DOHH2 (cell line): ENCODE data around the gene ACAN.

Experiments
- EZH2phosphoT487 ChIP-seq: fragments of 200-600 bp; sonication (generic); IDR thresholded peaks from 2 replicates; pipeline ENCODE4 v1.6.1; 2017; ENCODE audit warnings: borderline replicate concordance, mild to moderate bottlenecking, antibody characterized with exemption, low read length, moderate library complexity, mixed read lengths
- TF ChIP-seq, protein P1 (sequence below): fragments of 200-600 bp; sonication (generic); IDR thresholded peaks from one replicate; pipeline ENCODE4 v1.5.1; 2014; ENCODE audit warnings: antibody characterized with exemption, mild to moderate bottlenecking, low read depth, low read length; ENCODE audit not compliant: poor library complexity, severe bottlenecking

DNA sequence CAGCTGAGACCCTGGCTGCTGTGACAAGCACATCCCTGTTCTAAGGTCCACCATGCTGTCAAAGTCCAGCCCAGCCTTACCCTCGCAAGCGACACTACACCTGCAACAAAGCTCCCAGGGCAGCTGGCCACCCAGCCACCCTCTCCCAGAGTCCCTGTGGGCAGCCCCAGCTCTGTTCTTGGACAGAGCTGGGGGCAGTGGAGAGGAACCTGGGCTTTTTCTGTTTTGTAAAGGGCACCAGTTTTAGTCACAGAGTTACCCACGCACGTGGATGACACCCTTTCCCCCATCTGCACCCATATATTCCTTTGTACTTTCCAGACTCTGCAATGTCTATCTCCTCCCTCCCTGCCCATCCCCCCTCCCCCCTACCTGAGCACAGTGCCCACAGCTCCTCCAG, 38.9 kb downstream of the ACAN start:
- TF ChIP-seq, protein P1, sequence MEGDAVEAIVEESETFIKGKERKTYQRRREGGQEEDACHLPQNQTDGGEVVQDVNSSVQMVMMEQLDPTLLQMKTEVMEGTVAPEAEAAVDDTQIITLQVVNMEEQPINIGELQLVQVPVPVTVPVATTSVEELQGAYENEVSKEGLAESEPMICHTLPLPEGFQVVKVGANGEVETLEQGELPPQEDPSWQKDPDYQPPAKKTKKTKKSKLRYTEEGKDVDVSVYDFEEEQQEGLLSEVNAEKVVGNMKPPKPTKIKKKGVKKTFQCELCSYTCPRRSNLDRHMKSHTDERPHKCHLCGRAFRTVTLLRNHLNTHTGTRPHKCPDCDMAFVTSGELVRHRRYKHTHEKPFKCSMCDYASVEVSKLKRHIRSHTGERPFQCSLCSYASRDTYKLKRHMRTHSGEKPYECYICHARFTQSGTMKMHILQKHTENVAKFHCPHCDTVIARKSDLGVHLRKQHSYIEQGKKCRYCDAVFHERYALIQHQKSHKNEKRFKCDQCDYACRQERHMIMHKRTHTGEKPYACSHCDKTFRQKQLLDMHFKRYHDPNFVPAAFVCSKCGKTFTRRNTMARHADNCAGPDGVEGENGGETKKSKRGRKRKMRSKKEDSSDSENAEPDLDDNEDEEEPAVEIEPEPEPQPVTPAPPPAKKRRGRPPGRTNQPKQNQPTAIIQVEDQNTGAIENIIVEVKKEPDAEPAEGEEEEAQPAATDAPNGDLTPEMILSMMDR: no peak
- no peak for TF ChIP-seq EZH2phosphoT487
